B cell (primary cell): Measurements from ENCODE around the gene TYW1B. TPM values are rescaled to one million over a fixed set of nuclear protein-coding genes. Genes with fewer than 3 reads are reported as not detected.
"Not testable (repeated sequence)": the region's sequence is repeated elsewhere in the genome, so short reads cannot be mapped to it uniquely, and the experiment has no call there.

Source experiments
- ATAC-seq: fragments of 200-7000 bp; cut with Tn5 transposase; one replicate; pipeline ENCODE4 v1.10.0; 2021; ENCODE audit warnings: low read depth, mild to moderate bottlenecking, moderate number of reproducible peaks, moderate library complexity
- CTCF ChIA-PET: fragments of 350-600 bp; sonication (Branson Sonifier 250); formaldehyde crosslinking; loops from one replicate; lab custom pipeline; 2021; ENCODE audit warnings: antibody characterized with exemption, inconsistent platforms; lab: Charles Lee
- POLR2A ChIA-PET: fragments of 350-600 bp; sonication (Branson Sonifier 250); formaldehyde crosslinking; loops from one replicate; lab custom pipeline; 2021; ENCODE audit warnings: antibody characterized with exemption; lab: Charles Lee
- DNase-seq: peaks from one replicate; pipeline ENCODE4 v3.0.0; 2013
- H2AFZ ChIP-seq: 2 replicates; pipeline ENCODE4 v1.6.1; 2012; ENCODE audit warnings: mild to moderate bottlenecking, low read depth, low read length; ENCODE audit not compliant: insufficient read depth, poor library complexity, severe bottlenecking
- H3K27ac ChIP-seq, 2 donors: 1 replicate in 1 of 2; 2 replicates in 1 of 2; pipeline ENCODE4 v1.5.1; 2012 to 2013; ENCODE audit warnings: low read length in 2 of 2, mild to moderate bottlenecking in 2 of 2, moderate library complexity in 1 of 2
- H3K27me3 ChIP-seq, 4 experiments: fragments of 200-600 bp in 1 of 4; sonication (generic) in 1 of 4; replicated peaks in 1 of 4; 1 replicate in 2 of 4; 2 replicates in 2 of 4; pipeline versions ENCODE4 v1.6.1 to v1.7.0; 2013 to 2016; ENCODE audit warnings: low read length in 3 of 4, mild to moderate bottlenecking in 2 of 4, mixed read lengths in 1 of 4, moderate library complexity in 1 of 4; ENCODE audit not compliant: insufficient read depth in 4 of 4, control insufficient read depth in 3 of 4; ENCODE audit errors: control extremely low read depth in 1 of 4
- H3K36me3 ChIP-seq, 2 experiments: replicated peaks in 1 of 2; 1 replicate in 1 of 2; 2 replicates in 1 of 2; pipeline versions ENCODE4 v1.6.1 to v1.7.1; 2013; ENCODE audit warnings: low read length in 1 of 2; ENCODE audit not compliant: insufficient read depth in 2 of 2, control insufficient read depth in 1 of 2; ENCODE audit errors: control extremely low read depth in 1 of 2, extremely low read depth in 1 of 2
- H3K4me1 ChIP-seq, 2 donors: fragments of 200-600 bp in 1 of 2; sonication (generic) in 1 of 2; 1 replicate in 1 of 2; 2 replicates in 1 of 2; pipeline versions ENCODE4 v1.5.1 to v1.6.1; 2013 to 2017; ENCODE audit warnings: low read length in 2 of 2; ENCODE audit not compliant: control insufficient read depth in 2 of 2, insufficient read depth in 2 of 2
- H3K4me2 ChIP-seq: replicated peaks from 2 replicates; pipeline ENCODE3; 2012; ENCODE audit warnings: mild to moderate bottlenecking, low read depth, low read length; ENCODE audit not compliant: poor library complexity, severe bottlenecking
- H3K4me3 ChIP-seq, 5 experiments: fragments of 200-600 bp in 1 of 5; sonication (generic) in 1 of 5; 1 replicate in 3 of 5; 2 replicates in 2 of 5; pipeline versions ENCODE4 v1.5.1 to v1.7.0; 2011 to 2016; ENCODE audit warnings: low read length in 4 of 5, mild to moderate bottlenecking in 4 of 5, low read depth in 2 of 5, control low read depth in 1 of 5, moderate library complexity in 1 of 5; ENCODE audit not compliant: insufficient read depth in 1 of 5; ENCODE audit errors: control extremely low read depth in 1 of 5, extremely low read depth in 1 of 5
- H3K79me2 ChIP-seq: fragments of 200-600 bp; sonication (generic); one replicate; pipeline ENCODE4 v1.6.0; 2016; ENCODE audit warnings: low read length; ENCODE audit not compliant: control insufficient read depth, insufficient read depth
- H3K9ac ChIP-seq: fragments of 200-600 bp; sonication (generic); 2 replicates; pipeline ENCODE4 v1.6.1; 2017; ENCODE audit warnings: mild to moderate bottlenecking, low read length, moderate library complexity
- H3K9me3 ChIP-seq, 3 donors: one replicate each; pipeline versions ENCODE4 v1.6.1 to v1.7.1; 2013; ENCODE audit warnings: low read length in 2 of 3; ENCODE audit not compliant: control insufficient read depth in 2 of 3, insufficient read depth in 1 of 3; ENCODE audit errors: control extremely low read depth in 1 of 3
- H4K20me1 ChIP-seq: 2 replicates; pipeline ENCODE4 v1.6.0; 2012; ENCODE audit warnings: mild to moderate bottlenecking, low read length; ENCODE audit not compliant: insufficient read depth, control insufficient read depth, poor library complexity, severe bottlenecking
- H3K27ac Mint-ChIP-seq: one replicate; pipeline ENCODE4 v1.8.0; 2021; ENCODE audit warnings: mixed read lengths
- H3K27me3 Mint-ChIP-seq: one replicate; pipeline ENCODE4 v1.8.0; 2021; ENCODE audit warnings: mixed read lengths
- H3K4me1 Mint-ChIP-seq: one replicate; pipeline ENCODE4 v1.8.0; 2021; ENCODE audit warnings: mixed read lengths
- H3K4me3 Mint-ChIP-seq: one replicate; pipeline ENCODE4 v1.8.0; 2021; ENCODE audit warnings: mixed read lengths
- H3K9me3 Mint-ChIP-seq: one replicate; pipeline ENCODE4 v1.8.0; 2022; ENCODE audit warnings: mixed read lengths; ENCODE audit not compliant: insufficient read depth
- EZH2 ChIP-seq: IDR thresholded peaks from 2 replicates; pipeline ENCODE4 v1.6.1; 2012; ENCODE audit warnings: borderline replicate concordance, low read depth, mild to moderate bottlenecking, moderate library complexity, low read length; ENCODE audit not compliant: insufficient read depth, poor library complexity, severe bottlenecking
- WGBS: methylation state at CpG from one replicate; pipeline ENCODE4 v1.1.5; 2013; ENCODE audit warnings: missing lambda C conversion rate; ENCODE audit not compliant: insufficient coverage; 5-methylcytosine and 5-hydroxymethylcytosine counted together
- intact Hi-C: fragments of 100-400 bp; cut with micrococcal nuclease; formaldehyde crosslinking; loops from one replicate; pipeline ENCODE4 v1.10.0; 2022
- polyA plus RNA-seq: library from polyadenylated mRNA; depleted of rRNA; stranded (reverse); fragments of >200 nt; gene quantifications from 2 replicates; pipeline ENCODE4 v1.2.3, GENCODE V29; 2012
- total RNA-seq, 2 donors: library from RNA; stranded (reverse); fragments of 120-200 nt in 1 of 2; gene quantifications; 1 replicate in 1 of 2; 2 replicates in 1 of 2; pipeline versions ENCODE4 v1.2.3 to v1.2.4, GENCODE V29; 2013 to 2022

Gene TYW1B
- total and polyA plus RNA-seq, 2 donors (not counting 1 experiment from before 2014, with no cell fraction given), result 4.4 to 9.4 TPM

DNA sequence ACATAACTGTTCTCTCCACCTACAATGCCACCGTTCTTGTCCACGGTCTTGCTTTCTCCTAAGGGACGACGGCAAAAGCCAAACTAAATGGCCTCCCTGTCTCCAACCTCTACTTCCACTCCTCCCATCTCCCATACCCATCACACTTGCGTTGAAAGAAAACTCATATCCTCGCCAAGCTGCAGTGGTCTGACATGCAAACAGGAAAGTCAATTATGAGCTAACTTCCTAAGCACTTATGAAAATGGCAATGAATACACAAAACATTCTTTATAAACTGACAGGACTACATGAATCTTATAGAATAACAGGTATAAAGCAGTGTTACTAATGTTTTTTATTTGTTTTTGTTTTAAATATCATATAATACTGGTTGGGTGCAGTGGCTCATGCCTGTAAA, 46.4 kb downstream of the TYW1B start:
- no peak for TF ChIP-seq EZH2
- no peak for DNase-seq
- intact Hi-C loops, result no loop called here
- Histone ChIP-seq H3K9ac (no peak overlapping the region), H3K4me2 (no peak overlapping the region), H4K20me1 (no peaks in the 10 kb centered on the region), H3K79me2 (no peaks in the 10 kb centered on the region), H3K27me3 (no peaks in the 10 kb centered on the region), H3K4me1 (no peaks in the 10 kb centered on the region), H3K4me3 (no peak overlapping the region), H3K9me3 (no peaks in the 10 kb centered on the region), H2AFZ (no peak overlapping the region), H3K36me3 (no peaks in the 10 kb centered on the region), H3K27ac (no peak overlapping the region)
- 100% methylated on average over 6 of the region's 6 CpGs for WGBS
- POLR2A ChIA-PET, result no interaction called here
- Mint-ChIP-seq H3K27ac (no peak overlapping the region), H3K4me3 (no peak overlapping the region), H3K9me3 (no peaks in the 10 kb centered on the region), H3K27me3 (no peaks in the 10 kb centered on the region), H3K4me1 (no peaks in the 10 kb centered on the region)
- CTCF ChIA-PET, result no interaction called here
- no peak for ATAC-seq

DNA sequence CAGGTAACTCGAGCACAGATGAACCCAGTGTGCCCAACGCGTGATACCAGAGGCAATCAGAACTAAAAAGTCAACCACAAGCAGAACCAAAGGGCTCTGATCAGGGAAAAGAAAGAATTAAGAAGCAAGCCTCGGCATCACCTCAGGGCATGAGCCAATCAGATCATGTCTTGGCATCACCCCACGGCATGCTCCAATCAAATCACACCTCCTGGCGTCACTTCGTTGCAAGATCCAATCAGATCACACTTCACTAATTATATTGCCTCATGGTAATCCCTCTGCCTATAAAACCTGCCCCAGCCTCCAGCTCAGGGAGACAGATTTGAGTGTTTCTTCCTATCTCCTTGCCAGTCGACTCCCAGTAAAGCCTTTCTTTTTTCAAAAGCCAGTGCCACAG, 46.8 kb downstream of the TYW1B start:
- Mint-ChIP-seq H3K27ac (no peak overlapping the region), H3K4me3 (no peak overlapping the region), H3K4me1 (no peaks in the 10 kb centered on the region), H3K9me3 (no peaks in the 10 kb centered on the region), H3K27me3 (no peaks in the 10 kb centered on the region)
- Histone ChIP-seq H3K79me2 (no peaks in the 10 kb centered on the region), H3K9me3 (no peaks in the 10 kb centered on the region), H3K27me3 (no peaks in the 10 kb centered on the region), H3K4me3 (no peak overlapping the region), H3K36me3 (no peaks in the 10 kb centered on the region), H2AFZ (no peak overlapping the region), H3K4me1 (no peaks in the 10 kb centered on the region), H3K9ac (no peak overlapping the region), H3K27ac (no peak overlapping the region), H4K20me1 (no peaks in the 10 kb centered on the region), H3K4me2 (no peak overlapping the region)
- no peak for ATAC-seq
- ChIA-PET CTCF (no interaction called here), POLR2A (no interaction called here)
- TF ChIP-seq EZH2, result no peak
- WGBS, result 96% methylated on average over 4 of the region's 8 CpGs
- DNase-seq, result no peak
- intact Hi-C loops, result no loop called here

DNA sequence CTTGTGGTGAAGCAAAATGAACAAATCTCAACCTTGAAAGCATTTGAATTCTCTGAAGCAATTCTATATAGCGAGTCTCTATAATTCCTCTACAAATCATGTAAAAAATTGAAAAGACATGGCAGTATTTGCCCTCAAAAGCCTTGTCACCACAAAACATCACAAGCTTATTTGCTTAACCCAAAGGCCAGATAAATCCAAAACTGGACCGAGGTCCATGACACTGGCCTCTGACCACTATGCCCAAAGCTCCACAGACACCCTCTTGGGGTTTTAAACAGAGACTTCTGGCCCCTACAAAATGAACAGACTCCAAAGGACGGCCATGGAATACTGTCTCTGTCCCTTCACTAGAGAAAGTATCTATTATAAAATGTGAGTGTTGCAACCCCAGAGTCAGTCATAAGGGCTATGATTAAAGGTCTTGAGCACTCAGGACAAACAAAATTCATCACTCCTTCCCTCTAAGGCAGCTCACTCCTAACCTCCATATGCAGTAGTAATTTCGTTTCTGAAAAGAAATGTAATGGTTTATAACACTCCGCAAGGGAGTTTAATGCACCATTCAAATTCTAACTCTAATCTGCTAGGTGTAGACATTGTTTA, 47.6 kb downstream of the TYW1B start:
- H3K79me2 ChIP-seq, H3K4me2 ChIP-seq, H3K27ac ChIP-seq, H3K9me3 ChIP-seq, H3K27me3 ChIP-seq, POLR2A ChIA-PET, H3K27me3 Mint-ChIP-seq, H3K27ac Mint-ChIP-seq, H3K36me3 ChIP-seq, DNase-seq, H3K4me1 Mint-ChIP-seq, H3K4me3 ChIP-seq, H3K4me3 Mint-ChIP-seq, CTCF ChIA-PET, H4K20me1 ChIP-seq, H3K4me1 ChIP-seq, ATAC-seq, intact Hi-C loops, H3K9me3 Mint-ChIP-seq, H2AFZ ChIP-seq, H3K9ac ChIP-seq: not testable (repeated sequence)
- WGBS, result 83% methylated on average over 2 of the region's 5 CpGs

DNA sequence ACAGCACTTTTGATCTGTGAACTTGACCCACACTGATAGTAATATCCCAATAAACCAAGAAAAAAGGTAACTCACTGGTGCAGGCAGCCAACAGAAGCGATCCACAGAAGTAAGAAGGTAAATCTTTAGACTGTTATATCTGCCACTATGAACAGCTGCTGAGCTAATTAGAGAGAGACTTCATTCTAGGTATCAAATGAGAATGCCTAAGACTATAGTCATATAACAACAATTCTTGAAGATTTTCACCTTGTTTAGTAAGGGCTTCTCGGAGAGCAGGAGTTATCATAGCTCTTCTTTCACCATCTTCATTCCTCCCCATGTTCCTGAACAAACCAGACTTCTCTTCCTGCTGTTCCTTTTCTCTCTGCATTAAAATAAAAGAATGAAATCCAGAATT, 50.8 kb downstream of the TYW1B start:
- no CpG with 5 or more reads among the region's 2 CpGs for WGBS
- H3K27me3 Mint-ChIP-seq, H3K4me1 ChIP-seq, H2AFZ ChIP-seq, POLR2A ChIA-PET, H3K9ac ChIP-seq, H3K4me3 ChIP-seq, H3K27ac ChIP-seq, H3K4me1 Mint-ChIP-seq, H4K20me1 ChIP-seq, intact Hi-C loops, H3K4me2 ChIP-seq, H3K27ac Mint-ChIP-seq, H3K4me3 Mint-ChIP-seq, H3K27me3 ChIP-seq, DNase-seq, ATAC-seq, H3K79me2 ChIP-seq, H3K36me3 ChIP-seq, H3K9me3 ChIP-seq, CTCF ChIA-PET, H3K9me3 Mint-ChIP-seq: not testable (repeated sequence)
